Thoracic aorta (tissue), 2 donors: ENCODE data around the gene KHDC4. TPM values are rescaled to one million over a fixed set of nuclear protein-coding genes. Genes with fewer than 3 reads are reported as not detected.
A peak's percentile ranks its signal among the peaks of the same experiment; 100 is the strongest.

Experiments
- ATAC-seq: fragments of 150-250 bp; one replicate; pipeline ENCODE4 v1.8.0; 2017; ENCODE audit warnings: low read depth; ENCODE audit not compliant: insufficient number of reproducible peaks, low FRiP score
- DNase-seq: peaks from one replicate; pipeline ENCODE4 v3.0.0-alpha.2; 2020; ENCODE audit warnings: low spot score
- H3K27ac ChIP-seq, 2 donors: fragments of 200-600 bp; sonication (generic); 1 replicate in 1 of 2; 2 replicates in 1 of 2; pipeline ENCODE4 v1.5.1; 2016; ENCODE audit warnings: mild to moderate bottlenecking in 2 of 2, moderate library complexity in 2 of 2
- H3K27me3 ChIP-seq: fragments of 200-600 bp; sonication (generic); replicated peaks from 2 replicates; pipeline ENCODE4 v1.6.0; 2016; ENCODE audit warnings: mild to moderate bottlenecking; ENCODE audit not compliant: insufficient read depth
- H3K36me3 ChIP-seq: fragments of 200-600 bp; sonication (generic); one replicate; pipeline ENCODE4 v1.5.1; 2016
- H3K4me1 ChIP-seq, 2 donors: fragments of 200-600 bp; sonication (generic); 1 replicate in 1 of 2; 2 replicates in 1 of 2; pipeline versions ENCODE4 v1.5.1 to v1.6.0; 2016; ENCODE audit warnings: low read depth in 2 of 2, mild to moderate bottlenecking in 1 of 2; ENCODE audit not compliant: control insufficient read depth in 1 of 2
- H3K4me3 ChIP-seq: fragments of 200-600 bp; sonication (generic); 2 replicates; pipeline ENCODE4 v1.5.1; 2016; ENCODE audit warnings: mild to moderate bottlenecking
- H3K9me3 ChIP-seq: fragments of 200-600 bp; sonication (generic); 2 replicates; pipeline ENCODE4 v1.5.1; 2016
- total RNA-seq, 2 donors: library from RNA; depleted of rRNA; stranded (reverse); fragments of >200 nt; gene quantifications; one replicate each; pipeline versions ENCODE4 v1.1.0 to v1.2.3, GENCODE V29; 2016
- TF ChIP-seq, protein P1 (sequence below): fragments of 200-600 bp; sonication (generic); IDR thresholded peaks from one replicate; pipeline ENCODE4 v1.5.1; 2019; ENCODE audit warnings: antibody characterized with exemption

Gene KHDC4
- total RNA-seq, 2 donors from 2014 or later = 50.6 to 56.9 TPM

GRCh38 chr1:155920717-155921116 lies 13.5 kb downstream of the KHDC4 start:
- H3K4me3 ChIP-seq = no peak overlapping the region
- no peak overlapping the region for H3K27ac ChIP-seq
- peaks cover 81% of the 10 kb centered on the region for H3K36me3 ChIP-seq
- ATAC-seq (no peak), DNase-seq (no peak)
- H3K27me3 ChIP-seq = no peaks in the 10 kb centered on the region
- TF ChIP-seq, protein P1, sequence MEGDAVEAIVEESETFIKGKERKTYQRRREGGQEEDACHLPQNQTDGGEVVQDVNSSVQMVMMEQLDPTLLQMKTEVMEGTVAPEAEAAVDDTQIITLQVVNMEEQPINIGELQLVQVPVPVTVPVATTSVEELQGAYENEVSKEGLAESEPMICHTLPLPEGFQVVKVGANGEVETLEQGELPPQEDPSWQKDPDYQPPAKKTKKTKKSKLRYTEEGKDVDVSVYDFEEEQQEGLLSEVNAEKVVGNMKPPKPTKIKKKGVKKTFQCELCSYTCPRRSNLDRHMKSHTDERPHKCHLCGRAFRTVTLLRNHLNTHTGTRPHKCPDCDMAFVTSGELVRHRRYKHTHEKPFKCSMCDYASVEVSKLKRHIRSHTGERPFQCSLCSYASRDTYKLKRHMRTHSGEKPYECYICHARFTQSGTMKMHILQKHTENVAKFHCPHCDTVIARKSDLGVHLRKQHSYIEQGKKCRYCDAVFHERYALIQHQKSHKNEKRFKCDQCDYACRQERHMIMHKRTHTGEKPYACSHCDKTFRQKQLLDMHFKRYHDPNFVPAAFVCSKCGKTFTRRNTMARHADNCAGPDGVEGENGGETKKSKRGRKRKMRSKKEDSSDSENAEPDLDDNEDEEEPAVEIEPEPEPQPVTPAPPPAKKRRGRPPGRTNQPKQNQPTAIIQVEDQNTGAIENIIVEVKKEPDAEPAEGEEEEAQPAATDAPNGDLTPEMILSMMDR = no peak
- H3K4me1 ChIP-seq = peaks cover 0 to under 1% of the 10 kb centered on the region in 2 donors
- H3K9me3 ChIP-seq = no peaks in the 10 kb centered on the region

DNA sequence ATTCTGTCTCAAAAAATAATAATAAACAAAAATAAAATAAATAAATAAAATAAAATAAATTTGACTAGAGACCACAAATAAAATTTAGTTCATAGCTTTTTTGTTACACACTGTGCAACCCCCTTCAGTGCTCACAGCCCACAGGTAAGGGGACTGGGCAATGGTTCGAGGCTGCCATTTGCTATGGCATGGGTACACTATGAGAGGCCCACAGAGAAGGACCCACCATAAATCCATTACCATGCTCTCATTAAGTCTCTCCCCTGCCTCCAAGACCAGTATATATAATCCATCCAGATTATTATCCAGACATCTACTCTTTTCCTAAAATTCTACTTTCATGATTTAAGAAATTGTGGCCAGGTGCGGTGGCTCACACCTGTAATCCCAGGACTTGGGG lies 14.4 kb downstream of the KHDC4 start:
- DNase-seq (no peak), ATAC-seq (no peak)
- Histone ChIP-seq H3K4me3 (no peak overlapping the region), H3K27me3 (no peaks in the 10 kb centered on the region), H3K9me3 (no peaks in the 10 kb centered on the region), H3K27ac (no peak overlapping the region), H3K4me1 (peaks cover 0 to 8% of the 10 kb centered on the region in 2 donors), H3K36me3 (peaks cover 80% of the 10 kb centered on the region)
- TF ChIP-seq, protein P1 = no peak

DNA sequence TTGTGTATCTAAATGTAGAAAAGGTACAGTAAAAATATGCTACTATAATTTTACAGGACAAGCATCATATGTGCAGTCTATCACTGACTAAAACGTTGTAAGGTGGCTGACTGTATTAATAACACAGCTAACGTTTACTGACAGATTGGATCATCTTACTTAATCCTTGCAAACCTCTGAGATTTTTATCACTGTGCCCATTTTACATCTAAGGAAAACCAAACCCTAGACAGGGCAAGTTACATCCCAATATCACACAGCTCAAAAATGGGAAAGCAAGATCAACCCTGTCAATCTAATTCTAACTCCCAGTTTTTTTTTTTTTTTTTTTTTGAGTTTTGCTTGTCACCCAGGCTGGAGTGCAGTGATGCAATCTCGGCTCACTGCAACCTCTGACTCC lies 15.6 kb downstream of the KHDC4 start:
- Histone ChIP-seq H3K9me3 (no peaks in the 10 kb centered on the region), H3K27me3 (no peaks in the 10 kb centered on the region), H3K4me1 (peaks cover 0 to 8% of the 10 kb centered on the region in 2 donors), H3K4me3 (no peak overlapping the region), H3K27ac (no peak overlapping the region), H3K36me3 (peaks cover 81% of the 10 kb centered on the region)
- TF ChIP-seq, protein P1 = no peak
- ATAC-seq (no peak), DNase-seq (no peak)

GRCh38 chr1:155913969-155914757 lies 20.1 kb downstream of the KHDC4 start:
- H3K27ac ChIP-seq = peak overlapping the region in 1 of 2 donors; percentile 49
- TF ChIP-seq, protein P1 = no peak
- H3K4me3 ChIP-seq = no peak overlapping the region
- peaks cover 12 to 37% of the 10 kb centered on the region in 2 donors for H3K4me1 ChIP-seq
- DNase-seq (no peak), ATAC-seq (no peak)
- peaks cover 52% of the 10 kb centered on the region for H3K36me3 ChIP-seq
- H3K9me3 ChIP-seq = no peaks in the 10 kb centered on the region
- no peaks in the 10 kb centered on the region for H3K27me3 ChIP-seq

DNA sequence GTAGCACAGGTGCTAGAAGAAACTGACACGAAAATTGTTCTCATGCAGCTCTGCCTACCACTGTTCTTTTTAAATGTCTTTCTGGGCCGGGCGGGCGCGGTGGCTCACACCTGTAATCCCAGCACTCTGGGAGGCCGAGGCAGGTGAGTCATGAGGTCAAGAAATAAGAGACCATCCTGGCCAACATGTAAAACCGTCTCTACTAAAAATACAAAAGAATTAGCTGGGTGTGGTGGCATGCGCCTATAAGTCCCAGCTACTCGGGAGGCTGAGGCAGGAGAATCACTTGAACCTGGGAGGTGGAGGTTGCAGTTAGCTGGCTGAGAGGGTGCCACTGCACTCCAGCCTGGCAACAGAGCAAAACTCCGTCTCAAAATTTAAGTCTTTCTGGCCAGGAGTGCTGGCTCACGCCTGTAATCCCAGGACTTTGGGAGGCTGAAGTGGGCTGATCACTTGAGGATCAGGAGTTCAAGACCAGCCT lies 22.1 kb downstream of the KHDC4 start:
- TF ChIP-seq, protein P1 = no peak

More for the DNA sequence above, 22.1 kb downstream of the KHDC4 start:
- DNase-seq (no peak), ATAC-seq (no peak)
- Histone ChIP-seq H3K4me1 (peaks cover 15 to 46% of the 10 kb centered on the region in 2 donors), H3K27ac (peak overlapping the region; percentile 83 to 93), H3K27me3 (no peaks in the 10 kb centered on the region), H3K36me3 (peaks cover 44% of the 10 kb centered on the region), H3K9me3 (no peaks in the 10 kb centered on the region), H3K4me3 (peak overlapping the region; percentile 96)
